H9 (cell line): ENCODE results near the gene MRM1. TPM values are rescaled to one million over a fixed set of nuclear protein-coding genes. Genes with fewer than 3 reads are reported as not detected.

Experiments
- DNase-seq: peaks from one replicate; pipeline ENCODE4 v3.0.0-alpha.2; 2017
- H2AFZ ChIP-seq: one replicate; pipeline ENCODE4 v1.6.1; 2013; ENCODE audit warnings: mild to moderate bottlenecking, low read length, control low read depth, moderate library complexity
- H2AK5ac ChIP-seq: 2 replicates; pipeline ENCODE4 v1.6.1; 2013; ENCODE audit warnings: low read length, control low read depth, mixed read lengths; ENCODE audit not compliant: insufficient read length
- H2BK120ac ChIP-seq: one replicate; pipeline ENCODE4 v1.6.1; 2013; ENCODE audit warnings: low read depth, mild to moderate bottlenecking, low read length, control low read depth, inconsistent platforms; ENCODE audit not compliant: poor library complexity, severe bottlenecking
- H2BK12ac ChIP-seq: 2 replicates; pipeline ENCODE4 v1.6.1; 2013; ENCODE audit warnings: low read length, control low read depth, mixed read lengths, low read depth; ENCODE audit not compliant: insufficient read length
- H2BK15ac ChIP-seq: 2 replicates; pipeline ENCODE4 v1.6.1; 2013; ENCODE audit warnings: low read depth, low read length, control low read depth
- H2BK20ac ChIP-seq: one replicate; pipeline ENCODE4 v1.6.1; 2013; ENCODE audit warnings: low read depth, mild to moderate bottlenecking, low read length, control low read depth, inconsistent platforms; ENCODE audit not compliant: poor library complexity, severe bottlenecking
- H2BK5ac ChIP-seq: 2 replicates; pipeline ENCODE4 v1.6.1; 2013; ENCODE audit warnings: low read length, control low read depth, mixed read lengths; ENCODE audit not compliant: insufficient read length
- H3K14ac ChIP-seq: 2 replicates; pipeline ENCODE4 v1.6.1; 2013; ENCODE audit warnings: low read length, control low read depth; ENCODE audit not compliant: insufficient read depth
- H3K18ac ChIP-seq: 2 replicates; pipeline ENCODE4 v1.6.1; 2013; ENCODE audit warnings: low read depth, mild to moderate bottlenecking, mixed read lengths, low read length, control low read depth; ENCODE audit not compliant: insufficient read length
- H3K23ac ChIP-seq: 2 replicates; pipeline ENCODE4 v1.6.1; 2013; ENCODE audit warnings: low read length, control low read depth, mixed read lengths, low read depth; ENCODE audit not compliant: insufficient read length
- H3K23me2 ChIP-seq: 2 replicates; pipeline ENCODE4 v1.6.1; 2013; ENCODE audit warnings: low read depth, mild to moderate bottlenecking, mixed read lengths, low read length, control low read depth; ENCODE audit not compliant: insufficient read length, poor library complexity, severe bottlenecking
- H3K27ac ChIP-seq: 2 replicates; pipeline ENCODE4 v1.5.1; 2013; ENCODE audit warnings: low read length, control low read depth, mixed read lengths, low read depth; ENCODE audit not compliant: insufficient read length
- H3K27me3 ChIP-seq: 2 replicates; pipeline ENCODE4 v1.6.1; 2013; ENCODE audit warnings: low read length, control low read depth, inconsistent platforms; ENCODE audit not compliant: insufficient read depth
- H3K4ac ChIP-seq: 2 replicates; pipeline ENCODE4 v1.6.1; 2013; ENCODE audit warnings: low read depth, mild to moderate bottlenecking, control low read depth, inconsistent platforms, low read length, moderate library complexity
- H3K4me1 ChIP-seq: 2 replicates; pipeline ENCODE4 v1.6.1; 2013; ENCODE audit warnings: low read length, control low read depth, inconsistent platforms; ENCODE audit not compliant: insufficient read depth
- H3K4me2 ChIP-seq: 2 replicates; pipeline ENCODE4 v1.6.1; 2013; ENCODE audit warnings: low read length, control low read depth, mixed read lengths; ENCODE audit not compliant: insufficient read length, insufficient read depth
- H3K56ac ChIP-seq: 2 replicates; pipeline ENCODE4 v1.6.1; 2013; ENCODE audit warnings: low read depth, mild to moderate bottlenecking, mixed read lengths, low read length, control low read depth; ENCODE audit not compliant: insufficient read length
- H3K79me1 ChIP-seq: 2 replicates; pipeline ENCODE4 v1.6.1; 2013; ENCODE audit warnings: low read depth, mild to moderate bottlenecking, moderate library complexity, low read length, control low read depth, inconsistent platforms; ENCODE audit not compliant: insufficient read depth, poor library complexity, severe bottlenecking
- H3K79me2 ChIP-seq: 2 replicates; pipeline ENCODE4 v1.6.1; 2013; ENCODE audit warnings: low read length, control low read depth, inconsistent platforms; ENCODE audit not compliant: insufficient read depth
- H3K9ac ChIP-seq: 2 replicates; pipeline ENCODE4 v1.6.1; 2013; ENCODE audit warnings: low read length, control low read depth, mixed read lengths; ENCODE audit not compliant: insufficient read length; ENCODE audit errors: extremely low read depth
- H3K9me3 ChIP-seq: one replicate; pipeline ENCODE4 v1.6.1; 2013; ENCODE audit warnings: low read depth, low read length, inconsistent platforms; ENCODE audit not compliant: control insufficient read depth
- H3T11ph ChIP-seq: one replicate; pipeline ENCODE4 v1.6.1; 2013; ENCODE audit warnings: mild to moderate bottlenecking, low read length, control low read depth, inconsistent platforms
- H4K20me1 ChIP-seq: one replicate; pipeline ENCODE4 v1.6.1; 2013; ENCODE audit not compliant: control insufficient read depth, insufficient read length, insufficient read depth
- H4K5ac ChIP-seq: 2 replicates; pipeline ENCODE4 v1.6.1; 2013; ENCODE audit warnings: low read depth, mild to moderate bottlenecking, mixed read lengths, low read length, control low read depth; ENCODE audit not compliant: insufficient read length
- H4K8ac ChIP-seq: replicated peaks from 2 replicates; pipeline ENCODE4 v1.6.1; 2013; ENCODE audit warnings: low read length, control low read depth, mixed read lengths, low read depth; ENCODE audit not compliant: insufficient read length
- H4K91ac ChIP-seq: 2 replicates; pipeline ENCODE4 v1.6.1; 2013; ENCODE audit warnings: low read depth, mild to moderate bottlenecking, moderate library complexity, mixed read lengths, low read length, control low read depth; ENCODE audit not compliant: insufficient read length
- H3K27ac Mint-ChIP-seq, 3 experiments: 2 replicates in 2 of 3; 3 replicates in 1 of 3; pipeline ENCODE4 v1.8.0; 2020 to 2021; ENCODE audit warnings: mixed read lengths in 3 of 3, mild to moderate bottlenecking in 1 of 3, moderate library complexity in 1 of 3
- H3K27me3 Mint-ChIP-seq: 2 replicates; pipeline ENCODE4 v1.8.0; 2021; ENCODE audit warnings: low read depth, mild to moderate bottlenecking, moderate library complexity, mixed read lengths
- H3K36me3 Mint-ChIP-seq, 3 experiments: 2 replicates in 2 of 3; 3 replicates in 1 of 3; pipeline ENCODE4 v1.8.0; 2020 to 2021; ENCODE audit warnings: low read depth in 3 of 3, mixed read lengths in 3 of 3; ENCODE audit not compliant: insufficient read depth in 1 of 3
- H3K4me1 Mint-ChIP-seq, 2 experiments: 2 replicates each; pipeline ENCODE4 v1.8.0; 2020; ENCODE audit warnings: mixed read lengths in 2 of 2
- H3K4me3 Mint-ChIP-seq, 2 experiments: 2 replicates in 1 of 2; 3 replicates in 1 of 2; pipeline ENCODE4 v1.8.0; 2020 to 2021; ENCODE audit warnings: mild to moderate bottlenecking in 2 of 2, mixed read lengths in 2 of 2, moderate library complexity in 1 of 2
- H3K9me3 Mint-ChIP-seq, 2 experiments: 2 replicates in 1 of 2; 3 replicates in 1 of 2; pipeline ENCODE4 v1.8.0; 2020; ENCODE audit warnings: mild to moderate bottlenecking in 2 of 2, mixed read lengths in 2 of 2, moderate library complexity in 1 of 2
- CTCF ChIP-seq: fragments of 200-600 bp; sonication (generic); conservative IDR thresholded peaks from 3 replicates; pipeline ENCODE4 v1.8.0; 2021; ENCODE audit warnings: antibody characterized with exemption, mild to moderate bottlenecking
- WGBS: extraction: QIAGEN DNeasy Blood & Tissue Kit; methylation state at CpG from one replicate; pipeline ENCODE4 v1.1.7; 2013; ENCODE audit warnings: missing lambda C conversion rate, low lambda C conversion rate, mixed read lengths; ENCODE audit not compliant: insufficient read length; ENCODE audit errors: extremely low coverage; 5-methylcytosine and 5-hydroxymethylcytosine counted together
- total RNA-seq: library from RNA; stranded (reverse); gene quantifications from 2 replicates; pipeline ENCODE4 v1.2.1, GENCODE V29; 2021

The MRM1 gene
- total RNA-seq, 1 experiment from 2014 or later: 10.3 TPM

- no peak overlapping the region for H3K9ac ChIP-seq
- no peak overlapping the region for H3K23ac ChIP-seq
- Mint-ChIP-seq H3K27me3 (no peaks in the 10 kb centered on the region), H3K4me1 (peaks cover 35 to 51% of the 10 kb centered on the region in 2 experiments), H3K27ac (no peak overlapping the region; a peak in 1 of 7 replicates), H3K36me3 (no peaks in the 10 kb centered on the region), H3K4me3 (no peak overlapping the region), H3K9me3 (no peaks in the 10 kb centered on the region)
- H4K20me1 ChIP-seq: no peaks in the 10 kb centered on the region
- no peak overlapping the region for H3K56ac ChIP-seq
- H3K79me1 ChIP-seq: no peaks in the 10 kb centered on the region
- no peak overlapping the region for H3K18ac ChIP-seq
- TF ChIP-seq CTCF: no peak
- H3K4ac ChIP-seq: no peak overlapping the region
- no peak overlapping the region for H3K27ac ChIP-seq
- H2BK120ac ChIP-seq: no peak overlapping the region
- no peak overlapping the region for H4K91ac ChIP-seq
- H2BK15ac ChIP-seq: no peak overlapping the region
- no peak overlapping the region for H2BK12ac ChIP-seq
- H4K8ac ChIP-seq: no peak overlapping the region
- no peak overlapping the region for H4K5ac ChIP-seq
- H3K79me2 ChIP-seq: no peaks in the 10 kb centered on the region
- peaks cover 8% of the 10 kb centered on the region; the same call in 1 of the 2 replicates for H3K4me1 ChIP-seq
- H2AFZ ChIP-seq: no peak overlapping the region
- no peak overlapping the region for H3K4me2 ChIP-seq
- H3K9me3 ChIP-seq: no peaks in the 10 kb centered on the region
- DNase-seq: no peak
- H2BK5ac ChIP-seq: no peak overlapping the region
- H2AK5ac ChIP-seq: no peak overlapping the region
- no peak overlapping the region for H2BK20ac ChIP-seq
- H3K23me2 ChIP-seq: no peaks in the 10 kb centered on the region
- no CpG with 5 or more reads among the region's 7 CpGs for WGBS
- no peaks in the 10 kb centered on the region for H3K27me3 ChIP-seq
- H3K14ac ChIP-seq: no peak overlapping the region; the same call in 1 of the 2 replicates
- no peak overlapping the region for H3T11ph ChIP-seq
These were observed 16.4 kb downstream of the MRM1 start for GRCh38 chr17:36617773-36618172.
